ENCODE measurements around the gene GNE. TPM values are rescaled to one million over a fixed set of nuclear protein-coding genes. Genes with fewer than 3 reads are reported as not detected.

GNE gene
- total and polyA plus RNA-seq, 2 of the 13 experiments (the other 11 are each of a cell fraction or from before 2014, with no cell fraction given): 16.1 to 24.1 TPM

DNA sequence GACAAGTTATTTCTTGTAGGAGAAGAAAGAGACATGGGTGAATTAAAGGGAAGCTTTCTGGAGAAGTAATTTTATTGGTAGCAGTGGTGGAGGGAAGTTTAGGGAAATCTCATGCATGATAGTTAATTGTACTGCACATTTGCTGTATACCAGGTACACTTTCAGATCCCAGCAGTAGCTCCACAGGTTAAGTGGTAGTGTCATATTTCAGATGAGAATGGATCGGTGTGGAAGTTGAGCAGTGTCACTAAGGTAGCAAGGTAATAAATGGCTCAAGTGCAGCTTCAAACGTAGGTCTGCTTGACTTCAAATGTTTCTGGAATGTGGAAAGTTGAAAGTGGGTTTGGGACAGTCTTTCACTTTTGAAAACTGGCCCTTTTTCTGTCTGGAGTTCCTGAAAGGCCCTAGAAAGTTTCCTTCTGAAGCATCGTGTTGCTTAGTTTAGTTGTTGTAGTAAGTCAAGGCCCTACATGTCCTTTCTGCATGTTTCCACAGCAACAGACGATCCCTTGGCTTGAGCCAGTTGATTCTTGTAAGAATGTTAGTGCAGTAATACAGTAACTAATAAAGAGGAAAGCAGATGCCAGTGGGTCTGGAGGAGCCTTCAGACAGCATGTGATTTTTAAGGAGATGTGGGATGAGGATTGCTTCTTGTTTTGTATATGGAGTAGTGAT, 63.8 kb downstream of the GNE start:
- 91% methylated on average over 4 of the region's 4 CpGs for WGBS (ENCODE audit: low lambda C conversion rate)
- ChIA-PET POLR2A (interaction anchor here (5.3 kb wide), 1 partner anchor 12 kb away, joined by 62 read pairs; no protein-coding TSS in a partner anchor), CTCF (ENCODE audit: low intra/inter-chr PET ratio, low total read pairs) (no interaction called here)
- FAIRE-seq: no peak
- in situ Hi-C loops (cut with HindIII; ENCODE audit: extremely low pct_ligation_motif_present, low pct_unique_long_range_greater_than_20kb) (no loop called here), intact Hi-C loops (cut with micrococcal nuclease; ENCODE audit: unreplicated experiment) (no loop called here)
- Histone ChIP-seq H3K4me2 (ENCODE audit: low read depth, low read length) (no peak overlapping the region; the same call in 1 of the 2 replicates), H3K4me1 (ENCODE audit: insufficient read depth, low read length) (peaks cover 36% of the 10 kb centered on the region), H3K79me2 (ENCODE audit: insufficient read depth, low read length) (peaks cover 40% of the 10 kb centered on the region), H3K9ac (ENCODE audit: insufficient read depth, low read depth, low read length) (no peak overlapping the region), H4K20me1 (ENCODE audit: insufficient read depth, low read length) (peaks cover 14% of the 10 kb centered on the region), H3K36me3 (replicated peaks in 1 of 2; ENCODE audit: control insufficient read depth in 1 of 2, insufficient read depth in 2 of 2, low read length in 2 of 2) (peaks cover 4 to 14% of the 10 kb centered on the region in 2 experiments; a peak in 3 of 5 replicates), H3K9me3 (ENCODE audit: low read length) (no peaks in the 10 kb centered on the region), H2AFZ (ENCODE audit: low read length) (no peak overlapping the region), H3K27ac (ENCODE audit: extremely low read length, insufficient read depth, low read length) (no peak overlapping the region), H3K27me3 (ENCODE audit: control insufficient read depth in 1 of 2, insufficient read depth in 2 of 2, low read length in 2 of 2) (no peaks in the 10 kb centered on the region; a peak in 1 of 5 replicates), H3K4me3 (replicated peaks in 1 of 3; ENCODE audit: insufficient read depth in 1 of 3, low read depth in 2 of 3, low read length in 3 of 3) (no peak overlapping the region)
- no peak for DNase-seq (ENCODE audit: low spot score)
- BruUV-seq (replicated peaks): no TSS peak
- no peak for ATAC-seq
- TF ChIP-seq, protein P1, sequence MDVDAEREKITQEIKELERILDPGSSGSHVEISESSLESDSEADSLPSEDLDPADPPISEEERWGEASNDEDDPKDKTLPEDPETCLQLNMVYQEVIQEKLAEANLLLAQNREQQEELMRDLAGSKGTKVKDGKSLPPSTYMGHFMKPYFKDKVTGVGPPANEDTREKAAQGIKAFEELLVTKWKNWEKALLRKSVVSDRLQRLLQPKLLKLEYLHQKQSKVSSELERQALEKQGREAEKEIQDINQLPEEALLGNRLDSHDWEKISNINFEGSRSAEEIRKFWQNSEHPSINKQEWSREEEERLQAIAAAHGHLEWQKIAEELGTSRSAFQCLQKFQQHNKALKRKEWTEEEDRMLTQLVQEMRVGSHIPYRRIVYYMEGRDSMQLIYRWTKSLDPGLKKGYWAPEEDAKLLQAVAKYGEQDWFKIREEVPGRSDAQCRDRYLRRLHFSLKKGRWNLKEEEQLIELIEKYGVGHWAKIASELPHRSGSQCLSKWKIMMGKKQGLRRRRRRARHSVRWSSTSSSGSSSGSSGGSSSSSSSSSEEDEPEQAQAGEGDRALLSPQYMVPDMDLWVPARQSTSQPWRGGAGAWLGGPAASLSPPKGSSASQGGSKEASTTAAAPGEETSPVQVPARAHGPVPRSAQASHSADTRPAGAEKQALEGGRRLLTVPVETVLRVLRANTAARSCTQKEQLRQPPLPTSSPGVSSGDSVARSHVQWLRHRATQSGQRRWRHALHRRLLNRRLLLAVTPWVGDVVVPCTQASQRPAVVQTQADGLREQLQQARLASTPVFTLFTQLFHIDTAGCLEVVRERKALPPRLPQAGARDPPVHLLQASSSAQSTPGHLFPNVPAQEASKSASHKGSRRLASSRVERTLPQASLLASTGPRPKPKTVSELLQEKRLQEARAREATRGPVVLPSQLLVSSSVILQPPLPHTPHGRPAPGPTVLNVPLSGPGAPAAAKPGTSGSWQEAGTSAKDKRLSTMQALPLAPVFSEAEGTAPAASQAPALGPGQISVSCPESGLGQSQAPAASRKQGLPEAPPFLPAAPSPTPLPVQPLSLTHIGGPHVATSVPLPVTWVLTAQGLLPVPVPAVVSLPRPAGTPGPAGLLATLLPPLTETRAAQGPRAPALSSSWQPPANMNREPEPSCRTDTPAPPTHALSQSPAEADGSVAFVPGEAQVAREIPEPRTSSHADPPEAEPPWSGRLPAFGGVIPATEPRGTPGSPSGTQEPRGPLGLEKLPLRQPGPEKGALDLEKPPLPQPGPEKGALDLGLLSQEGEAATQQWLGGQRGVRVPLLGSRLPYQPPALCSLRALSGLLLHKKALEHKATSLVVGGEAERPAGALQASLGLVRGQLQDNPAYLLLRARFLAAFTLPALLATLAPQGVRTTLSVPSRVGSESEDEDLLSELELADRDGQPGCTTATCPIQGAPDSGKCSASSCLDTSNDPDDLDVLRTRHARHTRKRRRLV (CRISPR knock-in tag; IDR thresholded peaks at IDR 0.05): no peak
- TF ChIP-seq, protein P2, sequence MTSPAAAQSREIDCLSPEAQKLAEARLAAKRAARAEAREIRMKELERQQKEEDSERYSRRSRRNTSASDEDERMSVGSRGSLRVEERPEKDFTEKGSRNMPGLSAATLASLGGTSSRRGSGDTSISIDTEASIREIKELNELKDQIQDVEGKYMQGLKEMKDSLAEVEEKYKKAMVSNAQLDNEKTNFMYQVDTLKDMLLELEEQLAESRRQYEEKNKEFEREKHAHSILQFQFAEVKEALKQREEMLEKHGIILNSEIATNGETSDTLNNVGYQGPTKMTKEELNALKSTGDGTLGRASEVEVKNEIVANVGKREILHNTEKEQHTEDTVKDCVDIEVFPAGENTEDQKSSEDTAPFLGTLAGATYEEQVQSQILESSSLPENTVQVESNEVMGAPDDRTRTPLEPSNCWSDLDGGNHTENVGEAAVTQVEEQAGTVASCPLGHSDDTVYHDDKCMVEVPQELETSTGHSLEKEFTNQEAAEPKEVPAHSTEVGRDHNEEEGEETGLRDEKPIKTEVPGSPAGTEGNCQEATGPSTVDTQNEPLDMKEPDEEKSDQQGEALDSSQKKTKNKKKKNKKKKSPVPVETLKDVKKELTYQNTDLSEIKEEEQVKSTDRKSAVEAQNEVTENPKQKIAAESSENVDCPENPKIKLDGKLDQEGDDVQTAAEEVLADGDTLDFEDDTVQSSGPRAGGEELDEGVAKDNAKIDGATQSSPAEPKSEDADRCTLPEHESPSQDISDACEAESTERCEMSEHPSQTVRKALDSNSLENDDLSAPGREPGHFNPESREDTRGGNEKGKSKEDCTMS (CRISPR knock-in tag; conservative IDR thresholded peaks at IDR 0.05): no peak
- TF ChIP-seq KDM5A (IDR thresholded peaks at IDR 0.05; ENCODE audit: borderline replicate concordance, low read length): no peak
- TF ChIP-seq ZNF672 (CRISPR knock-in tag; IDR thresholded peaks at IDR 0.05): no peak
- TF ChIP-seq ZFP36L2 (CRISPR knock-in tag; IDR thresholded peaks at IDR 0.05): no peak
- no peak for TF ChIP-seq ZNF607 (CRISPR knock-in tag; IDR thresholded peaks at IDR 0.05; ENCODE audit: borderline replicate concordance)
- TF ChIP-seq POLR2AphosphoS5 (IDR thresholded peaks at IDR 0.05; ENCODE audit: low read depth, low read length): no peak
- no peak for TF ChIP-seq ZNF180 (CRISPR knock-in tag; IDR thresholded peaks at IDR 0.05; ENCODE audit: borderline replicate concordance, low read depth)
- TF ChIP-seq, protein P3, sequence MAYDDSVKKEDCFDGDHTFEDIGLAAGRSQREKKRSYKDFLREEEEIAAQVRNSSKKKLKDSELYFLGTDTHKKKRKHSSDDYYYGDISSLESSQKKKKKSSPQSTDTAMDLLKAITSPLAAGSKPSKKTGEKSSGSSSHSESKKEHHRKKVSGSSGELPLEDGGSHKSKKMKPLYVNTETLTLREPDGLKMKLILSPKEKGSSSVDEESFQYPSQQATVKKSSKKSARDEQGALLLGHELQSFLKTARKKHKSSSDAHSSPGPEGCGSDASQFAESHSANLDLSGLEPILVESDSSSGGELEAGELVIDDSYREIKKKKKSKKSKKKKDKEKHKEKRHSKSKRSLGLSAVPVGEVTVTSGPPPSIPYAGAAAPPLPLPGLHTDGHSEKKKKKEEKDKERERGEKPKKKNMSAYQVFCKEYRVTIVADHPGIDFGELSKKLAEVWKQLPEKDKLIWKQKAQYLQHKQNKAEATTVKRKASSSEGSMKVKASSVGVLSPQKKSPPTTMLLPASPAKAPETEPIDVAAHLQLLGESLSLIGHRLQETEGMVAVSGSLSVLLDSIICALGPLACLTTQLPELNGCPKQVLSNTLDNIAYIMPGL (CRISPR knock-in tag; IDR thresholded peaks at IDR 0.05; ENCODE audit: borderline replicate concordance in 1 of 2, low read depth in 1 of 2): no peak
- TF ChIP-seq ARNT2 (CRISPR knock-in tag; IDR thresholded peaks at IDR 0.05; ENCODE audit: low read depth): no peak
- no peak for TF ChIP-seq ZNF430 (CRISPR knock-in tag; IDR thresholded peaks at IDR 0.05)
- TF ChIP-seq, protein P4, sequence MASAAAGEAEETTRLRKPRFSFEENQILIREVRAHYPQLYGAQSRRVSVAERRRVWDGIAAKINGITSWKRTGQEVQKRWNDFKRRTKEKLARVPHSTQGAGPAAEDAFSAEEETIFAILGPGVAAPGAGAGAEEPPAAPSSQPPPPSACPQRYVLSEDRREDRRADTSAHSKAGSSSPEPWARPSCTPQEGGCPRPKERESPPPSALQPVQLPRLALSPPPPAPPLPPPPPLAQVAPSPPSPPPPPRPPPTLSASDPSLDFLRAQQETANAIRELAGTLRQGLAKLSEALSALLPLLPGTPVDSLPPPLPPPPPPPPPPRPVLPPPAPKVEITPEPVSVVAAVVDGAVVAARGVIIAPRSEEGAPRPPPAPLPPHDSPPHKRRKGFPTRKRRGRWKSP (CRISPR knock-in tag; IDR thresholded peaks at IDR 0.05): no peak
- no peak for TF ChIP-seq CC2D1A (CRISPR knock-in tag; IDR thresholded peaks at IDR 0.05)
